ENCODE measurements around the gene GOT1.

DNA sequence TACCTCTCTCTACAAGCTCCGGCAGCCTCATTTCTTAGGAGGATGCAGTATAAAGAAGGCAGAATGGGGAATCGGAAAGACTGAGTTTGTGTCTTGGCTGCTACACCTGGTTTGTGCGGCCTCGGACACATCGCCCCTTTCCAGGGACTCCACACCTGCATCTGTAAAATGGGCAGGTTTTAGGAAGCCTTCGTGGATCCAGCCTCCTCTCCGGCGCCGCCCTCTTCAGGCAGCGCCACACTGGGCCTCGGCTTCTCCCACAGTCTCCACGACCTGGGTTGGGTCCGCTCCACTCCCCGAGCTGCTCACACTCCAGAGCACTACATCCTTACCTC, 341 bp downstream of the GOT1 start:
- TF ChIP-seq, protein P1, sequence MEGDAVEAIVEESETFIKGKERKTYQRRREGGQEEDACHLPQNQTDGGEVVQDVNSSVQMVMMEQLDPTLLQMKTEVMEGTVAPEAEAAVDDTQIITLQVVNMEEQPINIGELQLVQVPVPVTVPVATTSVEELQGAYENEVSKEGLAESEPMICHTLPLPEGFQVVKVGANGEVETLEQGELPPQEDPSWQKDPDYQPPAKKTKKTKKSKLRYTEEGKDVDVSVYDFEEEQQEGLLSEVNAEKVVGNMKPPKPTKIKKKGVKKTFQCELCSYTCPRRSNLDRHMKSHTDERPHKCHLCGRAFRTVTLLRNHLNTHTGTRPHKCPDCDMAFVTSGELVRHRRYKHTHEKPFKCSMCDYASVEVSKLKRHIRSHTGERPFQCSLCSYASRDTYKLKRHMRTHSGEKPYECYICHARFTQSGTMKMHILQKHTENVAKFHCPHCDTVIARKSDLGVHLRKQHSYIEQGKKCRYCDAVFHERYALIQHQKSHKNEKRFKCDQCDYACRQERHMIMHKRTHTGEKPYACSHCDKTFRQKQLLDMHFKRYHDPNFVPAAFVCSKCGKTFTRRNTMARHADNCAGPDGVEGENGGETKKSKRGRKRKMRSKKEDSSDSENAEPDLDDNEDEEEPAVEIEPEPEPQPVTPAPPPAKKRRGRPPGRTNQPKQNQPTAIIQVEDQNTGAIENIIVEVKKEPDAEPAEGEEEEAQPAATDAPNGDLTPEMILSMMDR (IDR thresholded peaks at IDR 0.05) = no peak
- TF ChIP-seq POLR2A (IDR thresholded peaks at IDR 0.05) = no peak
